Stimulated activated CD4-positive, alpha-beta T cell treated with anti-CD3 and anti-CD28 coated beads, Interleukin-1b, Interleukin-23, amount 100 ng/mL, for 24 hours (primary cell): Measurements from ENCODE around the gene KRT35.
"Not testable (repeated sequence)": the region's sequence is repeated elsewhere in the genome, so short reads cannot be mapped to it uniquely, and the experiment has no call there.

ENCODE experiments used
- DNase-seq, 4 experiments: peaks; one replicate each; pipeline ENCODE4 v3.0.0-alpha.2; 2020; ENCODE audit warnings: low read depth in 4 of 4, low spot score in 1 of 4

Gene KRT35

DNA sequence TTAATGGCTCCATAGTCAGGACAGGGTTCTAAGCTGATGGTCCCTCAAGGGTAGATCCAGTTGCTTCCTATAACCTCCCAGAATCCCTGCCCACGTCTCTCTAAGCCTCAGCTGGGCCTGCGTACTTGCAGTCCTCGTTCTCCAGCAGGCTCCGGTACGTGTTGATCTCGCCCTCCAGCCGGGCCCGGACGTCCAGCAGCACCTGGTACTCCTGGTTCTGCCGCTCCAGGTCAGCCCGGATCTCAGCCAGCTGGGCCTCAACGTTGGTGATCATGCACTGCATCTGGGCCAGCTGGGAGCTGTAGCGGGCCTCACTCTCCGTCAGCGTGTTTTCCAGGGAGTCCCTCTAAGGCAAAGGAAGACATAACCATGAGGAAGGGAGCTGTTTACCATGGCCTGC, 18.2 kb downstream of the KRT35 start:
- no peak for DNase-seq

DNA sequence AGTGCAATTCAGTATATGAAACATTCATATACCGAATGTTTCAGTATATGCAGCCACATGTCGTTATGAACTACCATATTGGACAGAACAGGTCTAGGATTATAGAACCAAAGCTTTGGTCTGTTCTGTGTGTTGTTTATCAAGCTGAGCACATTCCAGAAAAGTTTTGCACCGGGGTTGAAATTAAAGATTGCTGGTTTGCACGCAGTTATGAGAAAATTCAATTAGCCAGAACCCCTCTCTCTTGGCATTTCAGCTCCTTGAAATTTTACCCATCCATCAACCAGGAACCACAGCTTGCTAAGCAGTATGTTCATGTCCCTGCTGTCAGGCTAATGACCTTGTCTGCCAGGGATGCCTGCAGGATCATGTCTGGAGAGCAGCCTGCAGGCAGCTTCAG, 23.3 kb downstream of the KRT35 start:
- DNase-seq, result no peak

DNA sequence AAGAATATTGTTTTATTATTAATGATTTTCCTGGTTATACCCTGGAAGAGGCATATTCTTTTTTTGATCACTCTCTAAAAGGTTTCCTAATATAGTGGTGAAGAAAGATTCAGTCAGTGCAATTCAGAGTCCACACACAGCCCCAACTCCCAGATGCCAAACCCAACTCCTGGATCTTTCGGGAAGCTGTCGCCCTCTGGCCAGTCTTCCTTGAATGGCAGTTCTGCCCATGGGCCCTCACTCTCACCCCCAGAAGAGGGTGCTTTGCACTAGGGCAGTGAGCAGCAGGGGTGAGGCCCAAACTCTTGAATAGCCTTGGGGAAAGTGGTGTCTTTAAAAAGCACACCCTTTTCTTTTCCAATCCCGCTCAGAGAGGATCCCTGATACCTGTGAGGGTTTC, 24.7 kb downstream of the KRT35 start:
- DNase-seq, result no peak

DNA sequence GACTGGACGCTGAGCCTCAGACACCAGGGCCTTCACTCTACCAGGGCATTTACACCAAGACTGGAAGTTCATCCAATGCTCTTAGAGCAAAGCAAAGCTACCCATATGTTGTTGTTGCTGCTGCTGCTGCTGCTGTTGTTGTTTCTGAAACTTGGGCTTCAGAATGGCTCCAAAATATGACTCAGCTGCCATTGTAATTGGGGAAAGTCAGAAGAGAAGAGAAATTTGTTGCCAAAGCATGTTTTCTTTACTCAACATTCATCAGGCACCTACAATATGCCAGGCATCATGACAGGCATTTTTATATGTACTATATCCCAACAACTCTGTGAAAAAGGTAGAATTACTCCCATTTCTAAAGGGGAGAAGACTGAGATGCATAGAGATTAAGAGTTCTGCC, 25.7 kb downstream of the KRT35 start:
- DNase-seq, result no peak

DNA sequence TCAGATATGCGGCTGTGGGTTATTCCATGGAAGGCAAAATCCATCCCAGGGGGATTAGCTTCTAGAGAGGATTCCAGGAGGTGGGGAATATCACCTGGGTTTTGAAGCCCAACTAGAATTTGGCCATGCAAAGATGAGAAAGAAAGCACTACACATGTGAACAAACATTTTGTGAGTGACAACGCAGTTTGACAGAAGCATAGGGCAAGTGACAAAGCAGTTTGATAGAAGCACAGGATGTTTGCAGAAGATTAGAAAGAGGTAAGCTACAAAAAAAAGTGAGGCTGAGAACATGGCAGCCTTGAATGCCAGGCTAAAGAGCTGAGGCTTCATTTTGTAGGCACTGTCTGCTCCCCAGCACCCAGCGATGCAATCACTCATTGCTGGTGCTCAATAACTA, 27.9 kb downstream of the KRT35 start:
- no peak for DNase-seq

DNA sequence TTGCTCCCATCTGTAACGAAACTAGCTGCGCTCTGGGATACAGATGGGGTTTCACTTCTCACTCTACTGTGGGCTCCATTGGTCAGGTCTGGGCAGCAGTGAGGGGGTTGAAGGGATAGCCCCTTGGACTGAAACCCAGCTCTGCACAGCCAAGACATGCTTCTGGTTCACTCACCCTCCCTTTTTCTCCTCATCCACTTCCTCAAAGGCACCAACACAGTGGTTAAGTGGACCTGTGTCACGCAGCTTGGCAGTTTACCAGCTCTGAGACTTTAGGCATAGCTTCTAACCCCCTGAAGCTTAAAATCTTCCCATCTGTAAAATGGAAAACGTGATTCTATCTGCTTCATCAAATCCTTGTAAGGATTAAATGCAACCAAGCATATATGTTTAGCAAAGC, 28.7 kb downstream of the KRT35 start:
- DNase-seq, result no peak

DNA sequence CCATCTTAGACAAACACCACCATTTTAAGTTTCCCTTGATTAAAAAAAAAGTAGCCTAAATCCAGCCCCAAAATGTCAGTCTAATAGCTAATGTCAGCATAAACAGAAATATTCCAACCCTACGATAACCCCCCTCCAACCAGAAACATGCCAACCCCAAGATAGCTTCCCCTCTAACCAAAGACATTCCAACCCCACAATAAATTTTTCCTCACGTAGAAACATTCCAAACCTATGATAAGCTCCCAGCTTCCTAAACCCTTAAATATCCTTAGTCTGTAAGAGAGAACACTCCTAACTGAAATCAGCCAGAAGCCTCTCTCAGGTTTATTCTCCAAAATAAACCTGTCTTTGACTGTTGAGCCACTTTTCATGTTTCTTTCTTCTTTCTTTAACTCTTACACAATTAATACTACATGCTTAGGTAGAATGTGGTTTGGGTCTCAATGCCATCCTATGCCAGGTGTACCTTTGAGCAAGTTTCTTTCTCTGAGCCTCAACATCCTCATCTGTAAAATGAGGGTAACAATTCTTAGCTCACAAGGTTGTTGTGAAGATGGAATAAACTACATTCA, 29.7 kb downstream of the KRT35 start:
- DNase-seq, result no peak

DNA sequence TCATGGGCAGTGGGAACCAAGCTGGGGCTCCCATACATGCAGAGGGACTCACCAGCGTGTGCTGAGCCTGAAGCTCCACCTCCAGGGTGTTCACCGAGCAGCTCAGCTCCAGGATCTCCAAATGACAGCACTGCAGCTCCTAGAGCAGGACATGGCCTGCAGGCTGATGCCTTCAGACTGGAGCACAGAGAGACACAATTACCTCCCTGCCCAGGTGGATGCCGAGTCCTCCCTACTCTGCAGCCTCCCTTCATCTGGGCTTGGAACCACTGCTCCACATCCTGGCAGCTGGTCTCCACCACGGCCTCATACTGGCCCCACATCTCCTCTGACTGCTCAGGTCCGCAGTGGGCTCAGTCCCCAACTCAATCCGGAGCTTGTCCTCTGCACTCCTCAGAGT, 31.9 kb downstream of the KRT35 start:
- no peak for DNase-seq

DNA sequence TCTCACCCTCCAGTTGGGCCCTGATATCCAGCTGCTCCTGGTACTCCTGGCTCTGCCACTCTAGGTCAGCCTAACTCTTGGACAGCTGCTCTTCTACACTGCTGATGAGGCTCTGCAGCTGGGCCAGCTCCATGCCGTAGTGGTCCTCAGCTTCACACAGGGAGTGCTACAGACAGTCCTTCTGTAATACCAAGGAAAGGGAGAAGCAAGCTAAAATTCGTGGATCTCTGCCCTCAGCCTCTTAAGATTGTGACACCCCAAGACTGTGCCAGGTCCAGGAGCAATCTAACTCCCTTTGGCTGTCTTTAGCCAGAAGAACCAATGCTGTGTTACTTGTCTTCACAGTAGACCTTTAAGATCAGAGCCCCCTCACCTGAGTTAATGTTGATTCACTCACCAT, 32.4 kb downstream of the KRT35 start:
- DNase-seq, result no peak

DNA sequence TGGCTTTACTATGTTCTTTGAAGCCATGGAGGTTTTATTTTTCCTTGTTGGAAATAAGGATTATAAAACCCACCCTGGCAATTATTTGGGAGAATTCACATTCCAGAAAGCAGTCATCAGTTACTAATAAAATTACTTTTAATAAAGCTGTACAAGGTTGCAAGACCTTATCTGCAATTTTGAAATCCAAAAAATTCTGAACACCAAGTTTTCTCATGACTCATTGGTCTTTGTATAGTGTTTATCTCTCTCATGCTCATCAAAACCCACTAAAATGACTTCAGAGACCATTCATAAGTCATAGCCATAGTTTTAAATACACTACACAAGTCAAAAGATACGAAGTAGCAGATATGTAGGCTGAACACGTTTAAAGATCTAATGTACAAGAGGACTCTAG, 34.1 kb downstream of the KRT35 start:
- no peak for DNase-seq

DNA sequence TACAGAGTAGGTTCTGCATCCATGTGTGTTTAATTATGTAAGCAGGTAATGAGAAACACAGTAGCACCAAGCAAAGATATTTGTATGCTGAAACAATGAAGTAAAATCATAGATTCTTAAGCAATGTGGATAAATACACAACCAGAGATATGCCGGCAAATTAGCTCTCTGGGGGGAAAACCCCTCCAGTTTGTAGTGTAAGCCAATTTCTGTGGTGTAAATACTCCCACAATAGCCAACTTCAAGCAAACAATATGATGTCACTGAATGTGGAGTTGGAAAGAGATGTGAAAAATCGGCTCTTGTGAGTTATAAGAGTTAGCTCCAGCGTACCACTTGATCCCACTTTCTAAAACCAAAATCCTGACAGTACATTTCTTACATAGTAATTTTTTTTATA, 36.3 kb downstream of the KRT35 start:
- no peak for DNase-seq

DNA sequence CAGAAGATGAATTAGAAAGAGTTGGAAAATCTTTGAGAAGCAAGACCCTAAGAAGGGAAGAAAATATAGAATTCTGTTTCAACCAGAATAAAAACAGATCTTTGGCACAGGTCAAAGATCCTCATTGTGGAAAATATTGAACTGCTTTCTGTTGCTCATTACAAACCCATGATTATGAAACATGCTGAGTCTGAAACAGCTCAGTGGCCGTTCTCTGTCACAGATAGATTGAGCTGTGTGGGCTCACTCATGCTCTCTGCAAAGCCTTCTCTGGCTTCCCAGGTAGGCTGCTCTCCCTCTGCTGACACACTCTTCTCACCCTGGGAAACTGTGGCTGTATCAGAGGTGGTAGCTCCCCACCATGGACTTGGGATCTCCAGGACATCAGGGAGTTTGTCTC, 36.8 kb downstream of the KRT35 start:
- DNase-seq, result no peak

DNA sequence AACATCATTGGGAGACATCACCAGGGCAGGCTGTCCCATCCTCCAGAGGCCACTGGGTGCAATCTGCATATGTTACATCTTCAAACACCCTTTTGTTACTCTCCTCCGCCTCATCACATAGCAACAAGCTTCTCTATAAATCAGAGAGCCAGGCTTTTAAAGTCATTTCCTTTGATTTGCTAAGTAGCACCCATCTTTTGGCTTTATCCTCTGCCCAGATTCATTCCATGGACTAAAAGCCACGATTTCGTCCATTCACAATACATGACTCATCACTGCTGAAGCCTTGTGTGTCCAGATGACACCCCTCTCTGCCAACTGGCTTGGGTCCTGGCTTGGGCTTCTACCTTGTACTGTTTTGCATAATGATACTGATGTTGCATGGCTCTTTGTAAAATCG, 38.2 kb downstream of the KRT35 start:
- no peak for DNase-seq

DNA sequence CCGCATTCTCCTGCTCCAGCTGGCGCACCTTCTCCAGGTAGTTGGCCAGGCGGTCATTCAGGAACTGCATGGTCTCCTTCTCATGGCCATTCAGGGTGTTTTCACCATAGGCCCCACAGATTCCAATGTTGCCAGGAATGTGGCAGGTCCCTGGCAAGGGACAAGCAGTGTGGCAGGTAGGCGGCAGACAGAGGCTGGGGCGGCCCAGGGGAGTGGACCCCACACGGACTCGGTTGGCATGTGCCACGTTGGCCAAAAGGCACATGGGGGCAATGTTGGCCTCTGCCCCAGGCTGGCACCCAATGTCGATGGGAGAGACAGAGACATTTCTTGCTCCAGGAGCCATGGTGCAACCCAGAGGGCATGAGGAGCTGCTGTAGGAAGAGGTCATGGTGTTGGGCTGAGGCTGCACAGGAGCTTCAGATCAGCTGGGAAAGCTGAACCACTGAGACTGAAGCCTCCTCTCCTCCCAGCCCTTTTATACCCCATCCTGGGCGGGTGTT, 40.4 kb downstream of the KRT35 start, which contains the start of gene KRT38:
TSS of gene KRT38 (minus strand) at position 453 of the 503 bp plus-strand sequence. CDS start at position 391, 62 bp downstream.
- no peak for DNase-seq

DNA sequence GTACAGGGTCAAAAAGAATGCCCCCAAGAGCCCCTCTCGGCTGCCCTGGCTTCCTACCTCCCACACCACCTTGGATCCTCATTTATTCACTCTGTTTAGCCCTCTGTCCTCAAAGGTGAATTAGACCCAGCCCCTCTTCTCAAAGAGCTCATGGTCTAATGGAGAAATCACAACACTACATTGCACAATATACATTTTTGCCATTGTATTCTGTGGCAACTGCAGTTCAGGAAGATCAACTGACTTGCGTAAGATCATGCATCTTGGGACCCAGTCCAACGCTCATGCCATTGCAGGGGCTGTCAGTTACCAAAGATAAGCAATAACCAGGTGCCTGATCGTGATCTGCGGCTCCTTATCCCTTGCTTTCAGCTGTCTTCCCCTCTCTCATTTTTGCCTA, 41.6 kb downstream of the KRT35 start:
- DNase-seq, result no peak

DNA sequence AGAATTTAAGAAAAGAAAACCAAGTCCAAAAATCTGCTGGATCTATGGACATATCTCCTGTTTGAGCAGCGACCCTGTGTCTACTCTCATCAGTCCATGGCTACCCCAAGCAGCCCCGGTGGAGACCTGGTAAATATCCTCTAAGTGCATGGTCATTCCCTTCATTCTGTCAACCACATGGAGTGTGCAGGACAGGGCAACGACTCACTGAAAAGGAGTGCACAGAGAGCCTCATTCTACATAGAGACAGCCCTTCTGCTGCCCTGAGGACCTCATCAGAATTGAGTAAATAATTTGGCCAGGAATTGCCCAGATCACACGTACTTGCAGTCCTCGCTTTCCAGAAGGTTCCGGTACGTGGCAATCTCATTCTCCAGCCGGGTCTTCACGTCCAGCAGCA, 43.2 kb downstream of the KRT35 start:
- DNase-seq, result no peak

DNA sequence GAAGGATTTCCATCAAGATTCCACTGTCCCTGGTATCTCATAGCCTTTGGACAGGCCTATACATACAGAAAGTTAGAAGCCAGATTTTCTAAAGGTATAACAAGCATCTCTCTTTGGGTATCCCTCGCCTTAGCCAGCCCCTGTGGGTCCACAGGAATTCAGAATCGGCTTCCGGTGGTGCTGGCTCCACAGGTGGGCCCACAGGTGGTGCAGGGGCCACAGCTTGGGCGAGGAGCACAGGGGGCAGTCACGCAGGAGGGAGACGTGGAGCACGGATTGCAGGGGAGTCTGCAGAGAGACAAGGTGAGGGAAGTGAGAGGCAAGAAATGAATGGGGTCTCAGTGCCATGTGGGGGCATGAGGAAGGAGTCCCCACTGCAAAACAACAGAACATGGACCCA, 43.7 kb downstream of the KRT35 start:
- no peak for DNase-seq

DNA sequence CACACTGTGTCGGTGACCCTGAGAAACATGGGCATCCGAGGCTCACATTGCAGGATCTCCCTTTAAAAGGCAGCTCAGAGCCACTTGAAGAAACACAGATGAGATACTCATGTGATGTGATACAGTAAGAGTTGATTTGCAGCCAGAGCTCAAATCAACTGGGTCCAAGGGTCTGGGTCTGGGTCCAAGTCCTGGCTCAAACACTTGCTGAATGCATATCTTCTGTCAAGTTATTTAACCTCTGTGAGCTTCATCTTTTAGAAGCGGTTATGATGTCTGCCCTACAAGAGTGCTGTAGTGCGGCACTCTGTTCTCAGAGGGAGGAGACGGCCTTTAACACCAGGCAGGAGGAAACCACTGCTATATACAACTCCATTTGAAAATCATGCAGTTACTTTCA, 46.5 kb downstream of the KRT35 start:
- DNase-seq, result no peak

DNA sequence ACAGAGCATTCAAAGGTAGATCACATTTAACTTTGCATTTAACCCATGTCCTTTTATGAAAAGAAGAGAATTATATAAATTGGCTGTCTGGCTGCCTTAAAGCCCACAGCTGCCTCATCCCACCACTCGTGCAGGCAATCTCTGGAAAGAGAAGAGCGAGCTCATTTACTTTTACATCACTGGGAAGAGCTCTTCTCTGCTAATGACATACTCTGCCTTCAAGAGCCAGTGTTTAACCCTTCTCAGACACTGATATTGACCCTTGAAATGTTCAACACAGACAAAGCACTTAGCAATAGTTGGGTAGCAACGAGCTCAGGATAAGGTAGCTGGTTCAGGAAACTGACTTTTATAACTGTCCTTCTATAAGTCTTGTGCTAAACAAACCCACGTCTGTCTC, 46.9 kb downstream of the KRT35 start:
- no peak for DNase-seq

DNA sequence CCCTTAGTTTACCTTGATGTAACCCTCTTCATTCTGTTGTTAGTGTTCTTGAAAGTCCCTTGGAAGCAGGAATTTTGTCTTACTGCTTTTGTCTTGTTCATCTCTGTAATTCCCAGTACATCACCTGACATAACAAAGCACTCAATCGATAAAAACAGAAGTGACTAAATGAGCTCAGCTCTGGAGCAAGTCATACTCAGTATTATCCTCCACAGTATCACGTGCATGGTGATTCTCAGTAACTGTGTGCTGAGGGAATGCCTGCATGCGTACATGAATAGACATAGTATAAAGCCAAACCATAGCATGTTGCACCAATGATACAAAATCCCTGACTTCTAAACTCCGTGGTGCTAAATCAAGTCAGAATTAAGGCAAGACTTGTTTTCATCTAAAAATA, 47.4 kb downstream of the KRT35 start:
- DNase-seq, result no peak

DNA sequence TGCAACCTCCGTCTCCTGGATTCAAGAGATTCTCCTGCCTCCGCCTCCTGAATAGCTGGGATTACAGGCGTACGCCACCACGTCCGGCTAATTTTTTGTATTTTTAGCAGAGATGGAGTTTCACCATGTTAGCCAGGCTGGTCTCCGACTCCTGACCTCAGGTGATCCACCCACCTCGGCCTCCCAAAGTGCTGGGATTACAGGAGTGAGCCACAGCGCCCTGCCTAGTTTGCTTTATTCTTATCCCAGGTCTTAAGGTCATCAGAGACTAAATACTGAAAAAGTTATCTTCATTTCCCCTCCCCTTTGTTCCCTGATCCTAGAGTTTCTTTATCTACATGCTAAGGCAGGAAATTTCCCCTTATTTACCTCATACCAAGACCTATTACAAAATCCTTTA, 50.6 kb downstream of the KRT35 start:
- not testable (repeated sequence) for DNase-seq

DNA sequence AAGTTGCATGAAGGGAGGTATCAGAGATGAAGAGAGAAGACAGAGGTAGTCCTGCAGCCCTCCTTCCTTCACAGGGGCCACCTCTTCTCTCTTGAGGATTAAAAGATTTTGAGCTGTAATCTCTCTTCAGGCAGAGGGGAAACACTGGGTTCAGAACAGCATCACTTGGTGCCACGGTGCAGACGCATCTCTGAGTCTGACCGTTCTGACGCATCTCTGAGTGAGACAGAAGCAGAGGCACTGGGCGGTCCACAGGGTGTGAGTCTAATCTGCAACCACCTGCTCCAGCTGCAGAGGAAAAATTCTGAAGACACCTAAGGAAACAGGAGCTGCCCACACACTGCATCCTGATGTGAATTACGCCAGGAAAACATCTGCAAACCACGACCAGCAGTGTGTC, 51.3 kb downstream of the KRT35 start:
- no peak for DNase-seq

DNA sequence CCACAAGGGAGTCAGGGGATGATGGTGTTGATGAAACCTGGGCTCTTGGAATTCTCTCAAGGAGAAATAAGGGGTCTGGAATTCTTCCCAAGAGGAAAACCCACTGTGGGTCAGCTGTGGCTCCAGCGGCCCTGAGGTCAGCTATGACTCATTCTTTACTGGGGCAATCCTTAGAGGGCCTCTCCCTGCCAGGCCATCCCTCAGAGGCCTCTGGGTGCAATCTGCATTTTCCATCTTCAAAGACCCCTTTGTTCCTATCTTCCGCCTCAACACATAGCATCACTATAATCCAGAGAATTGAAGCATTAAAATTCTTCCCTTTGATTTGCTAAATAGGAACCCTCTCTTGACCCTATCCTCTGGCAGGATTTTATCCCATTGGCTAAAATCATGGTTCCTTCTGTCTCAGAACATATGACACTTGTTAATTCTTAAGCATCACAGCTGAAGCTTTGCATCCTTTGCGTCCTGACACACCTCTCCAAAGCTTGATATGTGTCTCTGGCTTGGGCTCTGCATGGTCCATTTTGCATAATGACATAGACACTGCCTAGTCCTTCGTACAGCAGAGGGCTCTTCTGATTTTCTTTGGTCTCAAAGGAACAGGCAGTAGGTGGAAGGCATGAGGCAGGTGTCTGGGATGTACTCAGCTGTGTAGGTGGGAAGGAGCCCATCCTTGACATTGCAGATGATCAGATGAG, 52.2 kb downstream of the KRT35 start:
- DNase-seq, result no peak
